ENCODE data around the gene GLDN.

GLDN gene

GRCh38 chr15:51425517-51426040 is 84.1 kb downstream of the GLDN start (continued):
- no peak for TF ChIP-seq ZNF549 (tag by site-specific recombination; IDR thresholded peaks at IDR 0.05)

GRCh38 chr15:51438526-51438925 is 97.1 kb downstream of the GLDN start:
- Histone ChIP-seq H3K36me3 (ENCODE audit: control insufficient read depth in 2 of 2, insufficient read depth in 1 of 2, low read length in 2 of 2) (no peaks in the 10 kb centered on the region), H3K4me1 (ENCODE audit: control insufficient read depth, insufficient read depth, low read length) (no peaks in the 10 kb centered on the region), H3K4me3 (ENCODE audit: low read depth, low read length) (no peak overlapping the region), H3K9me3 (ENCODE audit: control insufficient read depth, insufficient read depth, low read depth, low read length) (no peaks in the 10 kb centered on the region), H3K27ac (ENCODE audit: extremely low read depth, low read depth, low read length) (no peak overlapping the region)
- CTCF ChIA-PET, result no interaction called here
- TF ChIP-seq ZNF248 (tag by site-specific recombination; IDR thresholded peaks at IDR 0.05) (no peak), ZNF404 (tag by site-specific recombination; IDR thresholded peaks at IDR 0.05) (no peak), EGR2 (tag by site-specific recombination; IDR thresholded peaks at IDR 0.05; ENCODE audit: low read depth) (no peak), ZNF223 (tag by site-specific recombination; IDR thresholded peaks at IDR 0.05) (no peak), ZNF155 (tag by site-specific recombination; IDR thresholded peaks at IDR 0.05) (no peak), ZNF48 (tag by site-specific recombination; IDR thresholded peaks at IDR 0.05) (no peak), ZNF596 (tag by site-specific recombination; IDR thresholded peaks at IDR 0.05) (no peak), SP2 (tag by site-specific recombination; IDR thresholded peaks at IDR 0.05) (no peak), ZFP37 (tag by site-specific recombination; IDR thresholded peaks at IDR 0.05) (no peak), ZNF664 (tag by site-specific recombination; IDR thresholded peaks at IDR 0.05) (no peak), ZNF521 (tag by site-specific recombination; IDR thresholded peaks at IDR 0.05) (no peak), ZNF544 (tag by site-specific recombination; IDR thresholded peaks at IDR 0.05) (no peak), ZNF10 (tag by site-specific recombination; IDR thresholded peaks at IDR 0.05) (no peak), ZSCAN18 (tag by site-specific recombination; IDR thresholded peaks at IDR 0.05) (no peak), ZSCAN5A (tag by site-specific recombination; IDR thresholded peaks at IDR 0.05) (no peak), WT1 (tag by site-specific recombination; IDR thresholded peaks at IDR 0.05) (no peak), BCL11B (tag by site-specific recombination; IDR thresholded peaks at IDR 0.05; ENCODE audit: low read depth) (no peak), ZBTB49 (tag by site-specific recombination; IDR thresholded peaks at IDR 0.05; ENCODE audit: low read depth) (no peak)
- POLR2A ChIA-PET, result no interaction called here

GRCh38 chr15:51443282-51443914 is 101.9 kb downstream of the GLDN start:
- Histone ChIP-seq H3K36me3 (ENCODE audit: control insufficient read depth in 2 of 2, insufficient read depth in 1 of 2, low read length in 2 of 2) (peaks cover 0 to 7% of the 10 kb centered on the region in 2 experiments; a peak in 1 of 3 replicates), H3K27ac (ENCODE audit: extremely low read depth, low read depth, low read length) (no peak overlapping the region), H3K9me3 (ENCODE audit: control insufficient read depth, insufficient read depth, low read depth, low read length) (no peaks in the 10 kb centered on the region), H3K4me1 (ENCODE audit: control insufficient read depth, insufficient read depth, low read length) (no peaks in the 10 kb centered on the region), H3K4me3 (ENCODE audit: low read depth, low read length) (no peak overlapping the region)
- ChIA-PET CTCF (interaction anchor here (0.6 kb wide), 1 partner anchor 158 kb away, joined by 3 read pairs; no protein-coding TSS in a partner anchor), POLR2A (no interaction called here)
- TF ChIP-seq ZBTB49 (tag by site-specific recombination; IDR thresholded peaks at IDR 0.05; ENCODE audit: low read depth), result no peak
